ENCODE results near the gene SLC15A4.

DNA sequence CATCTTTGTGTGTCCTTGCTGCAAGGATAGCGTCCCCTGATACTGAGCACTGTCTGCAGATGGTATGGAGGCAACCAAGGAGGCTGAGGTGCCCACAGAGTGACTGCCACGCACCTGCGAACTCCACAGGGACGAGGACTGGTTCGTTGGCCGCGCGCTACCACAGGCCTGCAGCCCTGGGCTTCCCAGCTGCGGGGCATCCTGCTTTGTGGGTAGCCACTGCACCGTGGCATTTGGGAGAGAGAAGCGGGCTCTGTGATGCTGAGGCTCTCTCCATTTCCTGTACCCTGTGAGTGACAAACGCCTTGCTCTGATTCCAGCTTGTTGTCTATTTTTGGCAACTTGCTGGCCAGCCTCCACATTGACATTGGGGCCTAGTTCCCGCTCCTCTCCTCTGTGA is 76.3 kb downstream of the SLC15A4 start:
- TF ChIP-seq, protein P1, sequence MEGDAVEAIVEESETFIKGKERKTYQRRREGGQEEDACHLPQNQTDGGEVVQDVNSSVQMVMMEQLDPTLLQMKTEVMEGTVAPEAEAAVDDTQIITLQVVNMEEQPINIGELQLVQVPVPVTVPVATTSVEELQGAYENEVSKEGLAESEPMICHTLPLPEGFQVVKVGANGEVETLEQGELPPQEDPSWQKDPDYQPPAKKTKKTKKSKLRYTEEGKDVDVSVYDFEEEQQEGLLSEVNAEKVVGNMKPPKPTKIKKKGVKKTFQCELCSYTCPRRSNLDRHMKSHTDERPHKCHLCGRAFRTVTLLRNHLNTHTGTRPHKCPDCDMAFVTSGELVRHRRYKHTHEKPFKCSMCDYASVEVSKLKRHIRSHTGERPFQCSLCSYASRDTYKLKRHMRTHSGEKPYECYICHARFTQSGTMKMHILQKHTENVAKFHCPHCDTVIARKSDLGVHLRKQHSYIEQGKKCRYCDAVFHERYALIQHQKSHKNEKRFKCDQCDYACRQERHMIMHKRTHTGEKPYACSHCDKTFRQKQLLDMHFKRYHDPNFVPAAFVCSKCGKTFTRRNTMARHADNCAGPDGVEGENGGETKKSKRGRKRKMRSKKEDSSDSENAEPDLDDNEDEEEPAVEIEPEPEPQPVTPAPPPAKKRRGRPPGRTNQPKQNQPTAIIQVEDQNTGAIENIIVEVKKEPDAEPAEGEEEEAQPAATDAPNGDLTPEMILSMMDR (IDR thresholded peaks at IDR 0.05): no peak
- TF ChIP-seq POLR2A (IDR thresholded peaks at IDR 0.05): no peak
